ENCODE data around the gene IFNA5. TPM values are rescaled to one million over a fixed set of nuclear protein-coding genes. Genes with fewer than 3 reads are reported as not detected.

Gene IFNA5
- total and polyA plus RNA-seq, 10 of the 15 experiments (the other 5 are each of a cell fraction or from before 2014, with no cell fraction given), result not detected

DNA sequence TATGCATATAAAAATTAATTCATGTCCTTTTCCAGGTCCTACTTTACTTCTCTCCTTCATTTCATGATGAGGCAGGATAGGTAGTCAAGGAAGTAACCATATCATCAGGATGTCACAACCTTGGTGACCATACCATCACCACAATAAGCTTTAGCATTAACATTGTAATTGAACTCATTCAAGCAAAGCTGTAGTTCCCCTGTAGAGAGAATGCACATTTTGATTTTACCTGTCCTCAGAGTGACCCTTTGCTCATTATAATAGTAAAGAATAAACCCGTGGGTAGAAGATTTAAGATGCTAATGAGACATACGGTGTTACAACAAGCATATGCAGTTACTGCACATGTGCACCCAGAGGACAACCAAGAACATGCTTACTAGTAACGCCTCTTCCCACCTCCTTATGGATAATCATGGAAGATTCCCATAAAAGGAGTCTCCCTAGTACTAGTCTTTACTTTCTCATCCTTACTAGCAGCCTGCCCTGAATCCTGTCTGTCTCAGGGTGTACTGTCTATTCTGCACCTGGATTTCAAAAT, 43.4 kb upstream of the IFNA5 start:
- ChIA-PET POLR2A (no interaction called here), RAD21 (ENCODE audit: unreplicated experiment) (interaction anchor here (0.9 to 1.2 kb wide), 3 partner anchors 8 to 47 kb away, joined by 3 to 4 read pairs (median 3); no protein-coding TSS in a partner anchor), CTCF (interaction anchor here (0.8 kb wide), 1 partner anchor 22 kb away, joined by 3 read pairs; no protein-coding TSS in a partner anchor), SMC1A (ENCODE audit: uncharacterized antibody, unreplicated experiment) (interaction anchor here (1.0 to 2.1 kb wide), 5 partner anchors 8 to 30 kb away, joined by 3 to 7 read pairs (median 3); no protein-coding TSS in a partner anchor)
- H4K20me1 ChIP-seq (ENCODE audit: control insufficient read depth, insufficient read depth), result no peaks in the 10 kb centered on the region
- DNase-seq (ENCODE audit: low read depth, low spot score) (no peak), ATAC-seq (no peak), FAIRE-seq (no peak)
- no peak overlapping the region for H3K4me3 ChIP-seq
- in situ Hi-C loops (cut with MboI) (no loop called here), intact Hi-C loops (cut with micrococcal nuclease; ENCODE audit: unreplicated experiment) (loop anchor here (1.0 kb wide), 1 partner anchor 16 kb away; no protein-coding TSS in a partner anchor)
- WGBS (ENCODE audit: insufficient coverage, insufficient replicate concordance, low lambda C conversion rate, missing lambda C conversion rate), result 31% methylated on average over 3 of the region's 3 CpGs
- no peaks in the 10 kb centered on the region for H3K36me3 ChIP-seq (ENCODE audit: control insufficient read depth in 2 of 2, insufficient read depth in 2 of 2, low read length in 1 of 2)
- H3K4me1 ChIP-seq (ENCODE audit: control insufficient read depth, insufficient read depth, low read length), result peaks cover 2% of the 10 kb centered on the region; the same call in 1 of the 2 replicates
- no TSS peak for BruUV-seq (replicated peaks)
- H3K9me3 ChIP-seq (replicated peaks; ENCODE audit: control insufficient read depth, insufficient read depth, low read length), result peaks cover 1% of the 10 kb centered on the region; the same call in 2 of the 3 replicates
- H3K79me2 ChIP-seq (ENCODE audit: control insufficient read depth, insufficient read depth, low read length), result no peaks in the 10 kb centered on the region
- no peak overlapping the region for H2AFZ ChIP-seq (ENCODE audit: control insufficient read depth, low read depth, low read length)
- H3K27me3 ChIP-seq (replicated peaks in 1 of 2; ENCODE audit: control insufficient read depth in 2 of 2, insufficient read depth in 2 of 2, low read length in 1 of 2), result no peaks in the 10 kb centered on the region
- no peak overlapping the region for H3K27ac ChIP-seq (ENCODE audit: control insufficient read depth, insufficient read depth)
- H3K9ac ChIP-seq (ENCODE audit: control insufficient read depth, insufficient read depth, low read length), result no peak overlapping the region
- H3K4me2 ChIP-seq (ENCODE audit: control insufficient read depth, insufficient read depth), result no peak overlapping the region
- TF ChIP-seq BCL11A (IDR thresholded peaks at IDR 0.05; ENCODE audit: low read depth, low read length) (no peak), ZSCAN29 (IDR thresholded peaks at IDR 0.05) (no peak), POU2F2 (IDR thresholded peaks at IDR 0.05; ENCODE audit: borderline replicate concordance, low read depth, low read length) (no peak), NFXL1 (IDR thresholded peaks at IDR 0.05; ENCODE audit: borderline replicate concordance) (no peak), GABPA (IDR thresholded peaks at IDR 0.05; ENCODE audit: low read depth) (no peak)
- TF ChIP-seq, protein P1, sequence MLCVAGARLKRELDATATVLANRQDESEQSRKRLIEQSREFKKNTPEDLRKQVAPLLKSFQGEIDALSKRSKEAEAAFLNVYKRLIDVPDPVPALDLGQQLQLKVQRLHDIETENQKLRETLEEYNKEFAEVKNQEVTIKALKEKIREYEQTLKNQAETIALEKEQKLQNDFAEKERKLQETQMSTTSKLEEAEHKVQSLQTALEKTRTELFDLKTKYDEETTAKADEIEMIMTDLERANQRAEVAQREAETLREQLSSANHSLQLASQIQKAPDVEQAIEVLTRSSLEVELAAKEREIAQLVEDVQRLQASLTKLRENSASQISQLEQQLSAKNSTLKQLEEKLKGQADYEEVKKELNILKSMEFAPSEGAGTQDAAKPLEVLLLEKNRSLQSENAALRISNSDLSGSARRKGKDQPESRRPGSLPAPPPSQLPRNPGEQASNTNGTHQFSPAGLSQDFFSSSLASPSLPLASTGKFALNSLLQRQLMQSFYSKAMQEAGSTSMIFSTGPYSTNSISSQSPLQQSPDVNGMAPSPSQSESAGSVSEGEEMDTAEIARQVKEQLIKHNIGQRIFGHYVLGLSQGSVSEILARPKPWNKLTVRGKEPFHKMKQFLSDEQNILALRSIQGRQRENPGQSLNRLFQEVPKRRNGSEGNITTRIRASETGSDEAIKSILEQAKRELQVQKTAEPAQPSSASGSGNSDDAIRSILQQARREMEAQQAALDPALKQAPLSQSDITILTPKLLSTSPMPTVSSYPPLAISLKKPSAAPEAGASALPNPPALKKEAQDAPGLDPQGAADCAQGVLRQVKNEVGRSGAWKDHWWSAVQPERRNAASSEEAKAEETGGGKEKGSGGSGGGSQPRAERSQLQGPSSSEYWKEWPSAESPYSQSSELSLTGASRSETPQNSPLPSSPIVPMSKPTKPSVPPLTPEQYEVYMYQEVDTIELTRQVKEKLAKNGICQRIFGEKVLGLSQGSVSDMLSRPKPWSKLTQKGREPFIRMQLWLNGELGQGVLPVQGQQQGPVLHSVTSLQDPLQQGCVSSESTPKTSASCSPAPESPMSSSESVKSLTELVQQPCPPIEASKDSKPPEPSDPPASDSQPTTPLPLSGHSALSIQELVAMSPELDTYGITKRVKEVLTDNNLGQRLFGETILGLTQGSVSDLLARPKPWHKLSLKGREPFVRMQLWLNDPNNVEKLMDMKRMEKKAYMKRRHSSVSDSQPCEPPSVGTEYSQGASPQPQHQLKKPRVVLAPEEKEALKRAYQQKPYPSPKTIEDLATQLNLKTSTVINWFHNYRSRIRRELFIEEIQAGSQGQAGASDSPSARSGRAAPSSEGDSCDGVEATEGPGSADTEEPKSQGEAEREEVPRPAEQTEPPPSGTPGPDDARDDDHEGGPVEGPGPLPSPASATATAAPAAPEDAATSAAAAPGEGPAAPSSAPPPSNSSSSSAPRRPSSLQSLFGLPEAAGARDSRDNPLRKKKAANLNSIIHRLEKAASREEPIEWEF (IDR thresholded peaks at IDR 0.05; ENCODE audit: insufficient replicate concordance, low read depth, low read length), result no peak

Data from GM12878 (cell line).